Stimulated activated CD8-positive, alpha-beta memory T cell treated with anti-CD3 and anti-CD28 coated beads, Interleukin-12 subunit alpha, Interleukin-12 subunit beta, amount 100 ng/mL, for 24 hours (primary cell): ENCODE measurements around the gene DSCAM.
"Not testable (repeated sequence)": the region's sequence is repeated elsewhere in the genome, so short reads cannot be mapped to it uniquely, and the experiment has no call there.

Source experiments
- DNase-seq: peaks from one replicate; pipeline ENCODE4 v3.0.0-alpha.2; 2020; ENCODE audit errors: extremely low read depth

Gene DSCAM

DNA sequence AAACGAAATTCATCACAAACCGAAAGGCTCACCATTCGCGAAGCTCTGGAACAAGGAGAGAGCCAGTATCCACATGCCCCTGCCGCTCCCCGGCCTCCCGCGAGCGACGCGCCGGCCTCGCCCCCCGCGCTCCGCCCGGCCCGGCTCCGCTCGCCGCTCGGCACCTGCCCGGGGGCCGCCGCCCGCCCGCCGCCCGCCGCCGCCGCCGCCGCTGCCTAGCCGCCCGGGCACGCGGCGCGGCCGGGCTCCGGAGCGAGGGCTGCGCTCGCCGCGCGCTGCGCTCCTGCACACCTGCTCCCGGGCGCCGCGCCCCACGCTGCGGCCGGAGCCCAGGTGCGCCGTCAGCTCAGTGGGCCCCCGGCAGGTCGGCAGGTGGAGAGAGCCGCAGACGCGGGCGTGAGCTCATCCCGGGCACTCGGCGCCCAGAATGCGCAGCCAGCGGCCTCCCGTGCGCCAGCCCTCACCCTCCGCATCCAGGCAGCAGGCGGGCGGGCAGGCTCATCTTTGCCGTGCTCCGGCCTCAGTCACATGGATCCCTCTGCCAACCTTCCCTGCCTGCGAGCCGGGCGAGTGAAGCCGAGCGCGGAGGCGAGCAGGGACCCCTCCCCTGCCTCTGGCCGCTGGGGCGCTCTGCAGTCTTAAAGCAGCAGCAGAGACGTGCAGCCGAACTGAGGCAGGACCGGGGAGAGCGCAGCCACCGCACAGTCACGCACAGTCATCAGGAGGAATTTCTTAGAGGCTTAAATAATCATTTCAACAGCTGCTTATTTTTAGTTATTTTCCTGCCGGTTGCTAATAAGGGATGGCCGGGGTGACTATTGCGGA lies at the start of gene DSCAM:
Gene DSCAM, minus strand, starts transcription at position 572 of the 825 bp plus-strand sequence. Its CDS starts 497 bp downstream, at position 75.
- no peak for DNase-seq

GRCh38 chr21:40895697-40896096 lies 48.7 kb upstream of the DSCAM start:
- DNase-seq = not testable (repeated sequence)

GRCh38 chr21:40886931-40887330 lies 40.0 kb upstream of the DSCAM start:
- DNase-seq = no peak

DNA sequence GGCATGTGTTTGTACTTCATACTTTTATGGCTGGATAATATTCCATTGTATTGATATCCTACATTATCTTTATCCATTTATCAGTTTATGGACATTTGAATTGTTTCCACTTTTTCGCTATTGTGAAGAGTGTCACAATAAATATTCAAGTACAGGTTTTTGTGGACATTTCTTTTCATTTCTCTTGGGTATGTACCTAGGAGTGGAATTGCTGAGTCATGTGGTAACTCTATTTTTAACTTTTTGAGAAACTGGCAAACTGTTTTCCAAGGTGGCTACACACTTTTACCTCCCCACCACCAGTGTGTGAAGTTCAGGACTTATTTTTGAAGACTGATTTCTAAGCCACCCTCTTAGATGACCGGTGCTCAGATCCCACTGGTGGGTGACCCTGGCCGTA lies 39.0 kb upstream of the DSCAM start:
- no peak for DNase-seq

DNA sequence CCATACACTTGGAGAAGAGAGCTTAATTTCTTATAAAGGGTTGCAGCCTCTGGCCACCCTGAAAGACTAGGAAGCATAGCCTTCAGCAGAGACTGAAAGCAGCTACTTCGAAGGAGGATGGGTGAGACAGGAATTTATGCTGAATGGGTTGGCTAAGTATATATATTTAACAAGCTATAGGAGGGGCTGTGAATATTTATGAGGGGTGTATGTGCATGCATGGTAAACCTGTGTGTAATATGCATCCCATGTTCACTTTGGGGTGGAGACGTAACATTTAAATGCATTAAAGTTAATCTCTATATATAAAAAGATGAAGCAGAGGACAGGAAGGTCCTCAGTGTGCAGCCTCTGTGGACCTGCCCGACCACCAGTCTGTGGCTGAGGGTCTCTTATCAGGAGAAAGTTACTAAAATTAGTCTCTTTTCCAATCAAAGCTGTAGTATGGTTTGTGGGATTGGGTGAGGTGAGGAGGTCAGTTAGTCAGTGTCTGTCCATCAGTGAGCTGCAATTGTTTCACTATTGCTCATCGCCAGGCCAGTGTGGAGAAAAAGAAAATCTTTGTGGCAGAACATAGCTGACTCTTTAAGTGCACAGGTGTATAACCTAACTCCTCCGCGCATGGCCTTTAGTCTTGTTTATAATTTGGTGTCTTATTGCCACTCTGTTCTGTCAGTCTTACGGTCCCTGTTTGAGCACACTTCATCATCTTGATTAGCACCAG lies 35.4 kb upstream of the DSCAM start:
- DNase-seq = no peak

GRCh38 chr21:40881767-40882166 lies 34.8 kb upstream of the DSCAM start:
- DNase-seq = no peak

- DNase-seq = no peak
These were observed 24.1 kb upstream of the DSCAM start for GRCh38 chr21:40871099-40871498.

GRCh38 chr21:40863839-40864238 lies 16.9 kb upstream of the DSCAM start:
- no peak for DNase-seq

DNA sequence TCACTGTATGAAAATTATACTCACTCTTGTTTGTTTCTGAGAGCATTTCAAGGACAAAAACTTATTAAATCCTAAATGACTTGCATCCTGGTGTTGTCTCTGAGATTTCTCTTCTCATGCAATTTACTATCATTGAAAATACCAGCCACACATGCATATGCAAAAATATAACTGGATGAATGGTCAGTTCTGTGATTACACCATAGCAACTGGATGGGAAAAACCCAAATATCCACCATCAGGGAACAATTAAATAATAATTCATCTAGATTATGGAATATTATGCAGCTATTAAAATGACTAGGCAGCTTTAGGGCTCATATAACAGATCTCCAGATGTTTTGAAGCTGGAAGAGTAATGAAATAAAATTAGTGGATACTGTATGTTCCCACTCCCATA lies 11.6 kb upstream of the DSCAM start:
- no peak for DNase-seq

DNA sequence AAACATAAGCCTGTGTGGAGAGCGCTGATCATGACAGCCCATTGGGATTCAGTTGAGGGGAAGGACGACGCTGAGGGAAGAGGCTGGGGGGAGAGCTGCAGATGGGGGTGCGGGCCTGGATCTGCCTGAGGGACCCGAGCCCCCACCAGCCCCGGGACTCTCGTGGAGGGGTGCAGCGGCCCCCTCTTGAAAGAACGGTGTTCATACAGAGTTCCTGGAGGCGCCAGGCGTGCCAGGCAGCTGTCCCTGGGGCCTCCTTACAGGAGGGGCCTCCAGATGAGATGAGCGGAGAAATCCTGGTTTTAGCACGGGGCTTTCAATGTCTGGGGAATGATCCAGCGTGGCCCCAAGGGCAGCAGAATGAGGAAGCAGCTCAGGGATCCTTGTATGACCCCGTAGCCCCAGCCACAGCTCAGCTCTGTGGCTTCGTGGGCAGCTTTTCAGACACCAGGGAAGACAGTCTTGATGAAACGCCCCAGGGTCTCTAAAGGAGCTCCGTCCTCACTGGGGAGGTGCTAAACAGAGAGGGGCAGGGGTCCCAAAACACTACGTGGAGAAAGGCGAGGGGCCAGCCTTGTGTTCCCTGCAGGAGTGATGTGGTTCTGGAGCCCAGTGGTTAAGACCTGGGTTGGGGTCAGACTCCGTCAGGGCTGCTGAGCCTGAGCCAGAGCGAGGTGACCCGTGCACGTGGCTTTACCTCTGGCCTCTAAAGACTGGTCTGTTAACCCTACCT lies 7.2 kb upstream of the DSCAM start:
- DNase-seq = no peak

DNA sequence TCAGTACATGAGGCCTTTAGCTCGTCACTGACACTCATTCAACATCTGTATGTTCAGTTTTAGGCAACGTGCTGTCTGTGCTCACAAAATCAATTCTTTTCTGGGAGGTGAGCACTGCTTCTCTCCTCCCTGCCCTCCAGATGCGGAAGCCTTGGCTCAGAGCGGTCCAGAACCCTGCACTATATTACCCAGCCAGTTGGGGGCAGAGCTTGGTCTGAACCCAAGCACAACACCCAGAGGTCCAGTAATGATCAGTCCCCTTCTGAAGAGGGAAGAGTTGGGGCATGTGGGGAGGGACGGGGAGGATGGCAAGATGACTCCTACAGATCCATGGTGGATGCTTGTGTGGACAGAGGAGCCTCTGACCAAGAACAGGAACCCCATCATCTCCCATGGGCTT lies 5.6 kb upstream of the DSCAM start:
- DNase-seq = no peak

- no peak for DNase-seq
These were observed 4.8 kb upstream of the DSCAM start for GRCh38 chr21:40851749-40852148.

DNA sequence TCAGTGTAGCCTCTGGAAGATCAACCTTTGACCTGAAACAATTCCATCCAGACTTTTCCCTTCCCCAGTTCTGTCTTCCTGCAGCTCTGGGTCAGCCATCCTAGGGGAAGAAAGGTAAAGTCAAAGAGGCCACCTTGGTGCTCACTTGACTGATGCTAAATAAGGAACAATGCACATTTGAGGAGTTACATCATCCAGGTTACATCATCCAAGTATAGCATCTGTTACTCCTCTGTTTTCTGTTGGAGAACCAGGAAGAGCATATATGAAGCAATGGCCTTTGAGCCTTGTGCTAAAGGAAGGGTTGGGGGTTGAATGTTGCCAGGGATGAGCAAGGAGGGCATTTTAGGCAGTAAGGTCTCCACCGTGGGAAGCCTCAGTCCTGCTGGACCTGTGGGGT lies 3.1 kb upstream of the DSCAM start:
- no peak for DNase-seq

GRCh38 chr21:40847951-40848350 lies 993 bp upstream of the DSCAM start:
- DNase-seq = no peak

- no peak for DNase-seq
These were observed 855 bp downstream of the DSCAM start for GRCh38 chr21:40846103-40846502.

DNA sequence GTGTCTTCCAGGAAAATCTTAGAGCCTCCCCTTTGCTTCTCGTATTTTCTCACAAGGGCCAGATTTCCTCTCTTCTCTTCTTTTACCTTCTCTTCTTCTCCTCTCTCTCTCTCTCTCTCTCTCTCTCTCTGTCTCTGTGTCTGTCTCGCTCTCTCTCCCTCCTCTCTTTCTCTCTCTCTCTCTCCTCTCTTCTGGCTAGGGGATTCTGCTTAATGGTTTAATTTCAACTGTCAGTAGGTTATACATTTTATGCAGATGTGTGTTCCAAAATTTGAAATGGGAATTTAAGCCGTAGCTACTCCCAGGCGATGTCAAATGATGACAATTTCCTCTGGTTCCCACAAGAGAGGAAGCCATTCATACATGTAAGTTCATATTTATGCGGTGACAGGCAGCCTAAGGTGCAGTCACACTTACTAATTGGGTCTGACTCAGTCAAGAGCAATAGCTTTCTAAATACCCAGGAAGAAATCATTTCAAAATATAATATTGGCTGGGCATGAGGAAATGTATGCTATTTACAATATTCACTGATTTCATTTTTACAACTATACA lies 1.4 kb downstream of the DSCAM start:
- DNase-seq = no peak

- DNase-seq = no peak
These were observed 2.0 kb downstream of the DSCAM start for GRCh38 chr21:40844935-40845334.

GRCh38 chr21:40842197-40842552 lies 4.8 kb downstream of the DSCAM start:
- no peak for DNase-seq

DNA sequence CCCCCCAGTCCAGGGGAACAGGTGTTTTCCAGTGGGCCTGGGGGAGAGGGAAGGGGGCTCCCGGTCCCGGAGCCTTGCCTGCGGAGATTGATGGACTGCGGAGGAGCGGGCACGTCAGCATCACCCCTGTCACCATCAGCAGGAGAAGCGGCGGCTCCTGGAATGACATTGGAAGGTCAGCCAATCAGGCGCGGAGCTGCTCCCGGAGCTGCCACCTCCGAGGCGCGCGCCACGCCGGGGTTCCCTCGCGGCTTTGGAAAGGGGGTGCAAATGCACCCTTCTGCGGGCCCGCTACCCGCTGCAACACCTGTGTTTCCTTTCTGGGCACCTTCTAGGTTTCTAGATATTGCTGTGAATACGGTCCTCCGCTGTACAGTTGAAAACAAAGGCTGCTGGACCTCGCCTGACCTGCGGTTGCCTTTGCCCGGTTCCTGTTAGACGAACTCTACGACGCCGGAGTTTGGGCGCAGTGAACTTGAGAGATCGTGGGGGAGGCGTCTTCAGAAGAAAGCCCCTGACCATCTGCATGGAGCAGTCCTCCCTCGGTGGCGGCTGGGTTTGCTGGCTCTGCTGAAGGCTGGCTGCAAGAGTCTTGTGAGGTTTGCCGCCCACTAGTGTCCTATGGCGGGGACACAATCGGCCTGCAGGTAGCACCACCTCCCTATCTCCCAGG lies 5.3 kb downstream of the DSCAM start:
- DNase-seq = no peak

GRCh38 chr21:40840401-40841125 lies 6.4 kb downstream of the DSCAM start:
- no peak for DNase-seq

GRCh38 chr21:40839521-40839920 lies 7.4 kb downstream of the DSCAM start:
- no peak for DNase-seq
